Measurements from ENCODE around the gene CACNA1C. TPM values are rescaled to one million over a fixed set of nuclear protein-coding genes. Genes with fewer than 3 reads are reported as not detected.

CACNA1C gene
- total RNA-seq, 2 donors from 2014 or later, result 8.1 to 18.2 TPM

GRCh38 chr12:2167231-2167630, 114.4 kb downstream of the CACNA1C start:
- intact Hi-C loops (cut with DNase I), result loop anchor here (10.0 kb wide), 1 partner anchor 418 kb away; no protein-coding TSS in a partner anchor
- Histone ChIP-seq H3K4me1 (replicated peaks) (peaks cover under 1% of the 10 kb centered on the region), H3K4me3 (no peak overlapping the region), H3K36me3 (no peaks in the 10 kb centered on the region), H3K9me3 (no peaks in the 10 kb centered on the region), H3K27ac (no peak overlapping the region), H3K27me3 (replicated peaks; ENCODE audit: insufficient read depth) (no peaks in the 10 kb centered on the region)
- no peak for TF ChIP-seq CTCF (IDR thresholded peaks at IDR 0.05)
- TF ChIP-seq POLR2AphosphoS5 (IDR thresholded peaks at IDR 0.05), result no peak
- no peak for TF ChIP-seq POLR2A (IDR thresholded peaks at IDR 0.05)
- DNase-seq (ENCODE audit: low spot score), result no peak

- no peak overlapping the region for H3K27ac ChIP-seq
- no peak overlapping the region for H3K4me3 ChIP-seq
- intact Hi-C loops (cut with DNase I), result loop anchor here (10.0 kb wide), 1 partner anchor 416 kb away; no protein-coding TSS in a partner anchor
- H3K4me1 ChIP-seq (replicated peaks), result no peaks in the 10 kb centered on the region
- no peaks in the 10 kb centered on the region for H3K27me3 ChIP-seq (replicated peaks; ENCODE audit: insufficient read depth)
- DNase-seq (ENCODE audit: low spot score), result no peak
- no peaks in the 10 kb centered on the region for H3K36me3 ChIP-seq
- no peaks in the 10 kb centered on the region for H3K9me3 ChIP-seq
- WGBS, result 68% methylated on average over 6 of the region's 6 CpGs
- TF ChIP-seq CTCF (IDR thresholded peaks at IDR 0.05) (no peak), POLR2A (IDR thresholded peaks at IDR 0.05) (no peak), POLR2AphosphoS5 (IDR thresholded peaks at IDR 0.05) (no peak)
Observed at GRCh38 chr12:2168808-2169207, 116.0 kb downstream of the CACNA1C start.

- no peaks in the 10 kb centered on the region for H3K9me3 ChIP-seq
- no peaks in the 10 kb centered on the region for H3K36me3 ChIP-seq
- no peaks in the 10 kb centered on the region for H3K4me1 ChIP-seq (replicated peaks)
- H3K27ac ChIP-seq, result no peak overlapping the region
- intact Hi-C loops (cut with DNase I), result loop anchor here (10.0 kb wide), 1 partner anchor 415 kb away; no protein-coding TSS in a partner anchor
- WGBS, result 93% methylated on average over 4 of the region's 4 CpGs
- H3K27me3 ChIP-seq (replicated peaks; ENCODE audit: insufficient read depth), result no peaks in the 10 kb centered on the region
- no peak for DNase-seq (ENCODE audit: low spot score)
- no peak for TF ChIP-seq POLR2A (IDR thresholded peaks at IDR 0.05)
- H3K4me3 ChIP-seq, result no peak overlapping the region
Observed at GRCh38 chr12:2169489-2169888, 116.7 kb downstream of the CACNA1C start.

- no peak for DNase-seq (ENCODE audit: low spot score)
- H3K27ac ChIP-seq, result no peak overlapping the region
- no peaks in the 10 kb centered on the region for H3K36me3 ChIP-seq
- no peaks in the 10 kb centered on the region for H3K9me3 ChIP-seq
- no peak overlapping the region for H3K4me3 ChIP-seq
- H3K27me3 ChIP-seq (replicated peaks; ENCODE audit: insufficient read depth), result no peaks in the 10 kb centered on the region
- intact Hi-C loops (cut with DNase I), result loop anchor here (10.0 kb wide), 2 partner anchors 225 to 415 kb away; no protein-coding TSS in a partner anchor
- 87% methylated on average over 2 of the region's 2 CpGs for WGBS
- H3K4me1 ChIP-seq (replicated peaks), result no peaks in the 10 kb centered on the region
- TF ChIP-seq POLR2AphosphoS5 (IDR thresholded peaks at IDR 0.05) (no peak), POLR2A (IDR thresholded peaks at IDR 0.05) (no peak)
Observed at GRCh38 chr12:2169940-2170339, 117.2 kb downstream of the CACNA1C start.

GRCh38 chr12:2170376-2170775, 117.6 kb downstream of the CACNA1C start:
- Histone ChIP-seq H3K4me1 (replicated peaks) (no peaks in the 10 kb centered on the region), H3K27me3 (replicated peaks; ENCODE audit: insufficient read depth) (no peaks in the 10 kb centered on the region), H3K36me3 (no peaks in the 10 kb centered on the region), H3K27ac (no peak overlapping the region), H3K9me3 (no peaks in the 10 kb centered on the region), H3K4me3 (no peak overlapping the region)
- intact Hi-C loops (cut with DNase I), result loop anchor here (10.0 kb wide), 1 partner anchor 224 kb away; no protein-coding TSS in a partner anchor
- no peak for DNase-seq (ENCODE audit: low spot score)
- TF ChIP-seq POLR2A (IDR thresholded peaks at IDR 0.05) (no peak), CTCF (IDR thresholded peaks at IDR 0.05) (no peak)
- 87% methylated on average over 1 of the region's 1 CpG for whole genome bisulfite sequencing

- H3K27ac ChIP-seq, result no peak overlapping the region
- DNase-seq (ENCODE audit: low spot score), result no peak
- H3K4me3 ChIP-seq, result no peak overlapping the region
- no peak for TF ChIP-seq CTCF (IDR thresholded peaks at IDR 0.05)
- no peak for TF ChIP-seq POLR2A (IDR thresholded peaks at IDR 0.05)
- TF ChIP-seq POLR2AphosphoS5 (IDR thresholded peaks at IDR 0.05), result no peak
- WGBS, result 90% methylated on average over 11 of the region's 11 CpGs
- H3K36me3 ChIP-seq, result no peaks in the 10 kb centered on the region
- H3K9me3 ChIP-seq, result no peaks in the 10 kb centered on the region
- H3K4me1 ChIP-seq (replicated peaks), result no peaks in the 10 kb centered on the region
- intact Hi-C loops (cut with DNase I), result loop anchor here (10.0 kb wide), 1 partner anchor 223 kb away; no protein-coding TSS in a partner anchor
- H3K27me3 ChIP-seq (replicated peaks; ENCODE audit: insufficient read depth), result no peaks in the 10 kb centered on the region
Observed at GRCh38 chr12:2171672-2172426, 119.1 kb downstream of the CACNA1C start.
